Measurements from ENCODE around the gene PARD3.

DNA sequence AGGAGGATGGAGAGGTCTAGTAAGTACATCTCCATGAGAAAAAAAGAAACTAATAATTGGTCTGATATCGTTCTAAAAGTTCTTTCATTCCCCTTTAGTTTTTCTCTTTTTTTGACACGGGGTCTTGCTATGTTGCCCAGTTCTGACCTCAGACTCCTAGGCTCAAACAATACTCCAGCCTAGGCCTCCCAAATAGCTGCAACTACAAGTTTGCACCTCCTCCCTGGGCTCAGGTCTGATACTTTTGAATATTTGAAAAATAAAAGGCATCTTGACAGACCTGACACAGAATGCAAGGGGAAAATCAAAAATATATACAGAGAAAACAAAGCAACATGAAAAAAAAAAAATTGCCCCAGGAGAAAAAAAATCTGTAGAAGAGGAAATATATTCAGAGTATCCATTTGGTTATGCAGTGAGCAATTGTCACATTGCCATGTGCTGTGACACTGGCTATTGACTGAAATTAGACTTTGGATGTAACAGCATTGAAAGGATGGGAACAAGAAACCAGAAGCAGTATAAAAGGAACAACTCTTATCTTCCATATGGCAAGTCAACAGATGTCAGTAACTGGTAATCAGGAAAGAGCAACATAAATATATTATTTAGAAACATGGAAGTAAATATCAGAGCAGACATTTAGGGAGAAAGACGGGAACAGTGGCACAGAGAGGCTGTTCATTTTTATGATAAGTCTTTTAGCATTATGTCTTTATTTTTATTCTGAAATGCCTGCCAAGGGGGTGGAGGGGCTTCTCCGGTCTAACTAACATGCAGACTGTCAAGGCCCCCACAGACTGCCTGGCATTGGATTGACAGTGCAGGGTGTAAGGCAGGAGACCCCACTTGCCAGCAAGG, 408.4 kb downstream of the PARD3 start:
- TF ChIP-seq, protein P1, sequence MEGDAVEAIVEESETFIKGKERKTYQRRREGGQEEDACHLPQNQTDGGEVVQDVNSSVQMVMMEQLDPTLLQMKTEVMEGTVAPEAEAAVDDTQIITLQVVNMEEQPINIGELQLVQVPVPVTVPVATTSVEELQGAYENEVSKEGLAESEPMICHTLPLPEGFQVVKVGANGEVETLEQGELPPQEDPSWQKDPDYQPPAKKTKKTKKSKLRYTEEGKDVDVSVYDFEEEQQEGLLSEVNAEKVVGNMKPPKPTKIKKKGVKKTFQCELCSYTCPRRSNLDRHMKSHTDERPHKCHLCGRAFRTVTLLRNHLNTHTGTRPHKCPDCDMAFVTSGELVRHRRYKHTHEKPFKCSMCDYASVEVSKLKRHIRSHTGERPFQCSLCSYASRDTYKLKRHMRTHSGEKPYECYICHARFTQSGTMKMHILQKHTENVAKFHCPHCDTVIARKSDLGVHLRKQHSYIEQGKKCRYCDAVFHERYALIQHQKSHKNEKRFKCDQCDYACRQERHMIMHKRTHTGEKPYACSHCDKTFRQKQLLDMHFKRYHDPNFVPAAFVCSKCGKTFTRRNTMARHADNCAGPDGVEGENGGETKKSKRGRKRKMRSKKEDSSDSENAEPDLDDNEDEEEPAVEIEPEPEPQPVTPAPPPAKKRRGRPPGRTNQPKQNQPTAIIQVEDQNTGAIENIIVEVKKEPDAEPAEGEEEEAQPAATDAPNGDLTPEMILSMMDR (IDR thresholded peaks at IDR 0.05): no peak
- no peak for TF ChIP-seq POLR2A (IDR thresholded peaks at IDR 0.05)
